Tibial nerve (tissue), 4 donors: ENCODE measurements around the gene ANKRD44. TPM values are rescaled to one million over a fixed set of nuclear protein-coding genes. Genes with fewer than 3 reads are reported as not detected.

Source experiments
- DNase-seq, 2 donors: peaks; one replicate each; pipeline ENCODE4 v3.0.0-alpha.2; 2019; ENCODE audit warnings: low spot score in 2 of 2
- H3K27ac ChIP-seq, 4 donors: fragments of 200-600 bp; sonication (generic) in 3 of 4; one replicate each; pipeline ENCODE4 v1.5.1; 2017 to 2019; ENCODE audit warnings: mild to moderate bottlenecking in 1 of 4
- H3K27me3 ChIP-seq, 2 donors: fragments of 200-600 bp; sonication (generic) in 1 of 2; one replicate each; pipeline versions ENCODE4 v1.5.1 to v1.6.0; 2017 to 2019
- H3K36me3 ChIP-seq, 3 donors: fragments of 200-600 bp; sonication (generic); one replicate each; pipeline ENCODE4 v1.5.1; 2018 to 2019
- H3K4me1 ChIP-seq, 4 donors: fragments of 200-600 bp; sonication (generic) in 3 of 4; one replicate each; pipeline ENCODE4 v1.5.1; 2017 to 2019
- H3K4me3 ChIP-seq, 4 donors: fragments of 200-600 bp; sonication (generic) in 3 of 4; one replicate each; pipeline ENCODE4 v1.5.1; 2017 to 2019; ENCODE audit warnings: mild to moderate bottlenecking in 1 of 4, moderate library complexity in 1 of 4
- H3K9me3 ChIP-seq, 4 donors: fragments of 200-600 bp; sonication (generic) in 3 of 4; one replicate each; pipeline ENCODE4 v1.5.1; 2017 to 2019
- CTCF ChIP-seq, 5 experiments: fragments of 200-600 bp in 3 of 5; fragments of 450-650 bp in 2 of 5; sonication (generic) in 3 of 5; IDR thresholded peaks; one replicate each; pipeline ENCODE4 v1.5.1; 2016 to 2019; ENCODE audit warnings: antibody characterized with exemption in 5 of 5, mild to moderate bottlenecking in 3 of 5, moderate library complexity in 2 of 5
- EP300 ChIP-seq, 2 donors: sonication (generic); formaldehyde crosslinking; IDR thresholded peaks; one replicate each; pipeline ENCODE4 v1.6.1; 2017; ENCODE audit warnings: antibody characterized with exemption in 2 of 2, mild to moderate bottlenecking in 1 of 2
- POLR2A ChIP-seq, 2 donors: fragments of 450-650 bp; IDR thresholded peaks; one replicate each; pipeline ENCODE4 v1.6.1; 2017; ENCODE audit warnings: antibody characterized with exemption in 2 of 2, mild to moderate bottlenecking in 2 of 2, moderate library complexity in 2 of 2
- WGBS, 2 donors: methylation state at CpG; one replicate each; pipeline ENCODE4 v1.1.5; 2018; 5-methylcytosine and 5-hydroxymethylcytosine counted together
- total RNA-seq, 4 donors: library from RNA; depleted of rRNA; stranded (reverse); fragments of >200 nt; gene quantifications; one replicate each; pipeline ENCODE4 v1.1.0, GENCODE V29; 2016

Gene ANKRD44
- total RNA-seq, 4 donors from 2014 or later: 28.5 to 48.9 (median 41.5) TPM

- H3K4me3 ChIP-seq: no peak overlapping the region
- WGBS, 2 donors: 61 to 63% methylated on average over 4 of the region's 4 CpGs
- no peaks in the 10 kb centered on the region for H3K36me3 ChIP-seq
- no peaks in the 10 kb centered on the region for H3K27me3 ChIP-seq
- DNase-seq: no peak
- peaks cover 0 to 5% (median 0%) of the 10 kb centered on the region in 4 donors for H3K4me1 ChIP-seq
- H3K9me3 ChIP-seq: no peaks in the 10 kb centered on the region
- no peak overlapping the region for H3K27ac ChIP-seq
- TF ChIP-seq EP300 (IDR thresholded peaks at IDR 0.05) (no peak), CTCF (IDR thresholded peaks at IDR 0.05) (no peak), POLR2A (IDR thresholded peaks at IDR 0.05) (no peak)
These were observed 340.5 kb downstream of the ANKRD44 start for GRCh38 chr2:196970099-196970498.

GRCh38 chr2:196968516-196968915 is 342.1 kb downstream of the ANKRD44 start:
- no peaks in the 10 kb centered on the region for H3K27me3 ChIP-seq
- peaks cover 0 to 5% (median 0%) of the 10 kb centered on the region in 4 donors for H3K4me1 ChIP-seq
- H3K9me3 ChIP-seq: no peaks in the 10 kb centered on the region
- 93 to 97% methylated on average over 1 of the region's 1 CpG for WGBS, 2 donors
- no peak overlapping the region for H3K4me3 ChIP-seq
- no peak overlapping the region for H3K27ac ChIP-seq
- TF ChIP-seq POLR2A (IDR thresholded peaks at IDR 0.05): no peak
- TF ChIP-seq EP300 (IDR thresholded peaks at IDR 0.05): no peak
- TF ChIP-seq CTCF (IDR thresholded peaks at IDR 0.05): no peak
- H3K36me3 ChIP-seq: no peaks in the 10 kb centered on the region
- no peak for DNase-seq

- H3K4me1 ChIP-seq: peaks cover 0 to 5% (median 0%) of the 10 kb centered on the region in 4 donors
- H3K27me3 ChIP-seq: no peaks in the 10 kb centered on the region
- TF ChIP-seq CTCF (IDR thresholded peaks at IDR 0.05) (no peak), EP300 (IDR thresholded peaks at IDR 0.05) (no peak), POLR2A (IDR thresholded peaks at IDR 0.05) (no peak)
- WGBS, 2 donors: 70 to 75% methylated on average over 3 of the region's 3 CpGs
- H3K36me3 ChIP-seq: no peaks in the 10 kb centered on the region
- no peaks in the 10 kb centered on the region for H3K9me3 ChIP-seq
- H3K4me3 ChIP-seq: no peak overlapping the region
- no peak overlapping the region for H3K27ac ChIP-seq
- no peak for DNase-seq
These were observed 342.8 kb downstream of the ANKRD44 start for GRCh38 chr2:196967775-196968174.

- no peak for DNase-seq
- H3K4me3 ChIP-seq: peak overlapping the region; percentile 8 to 40 (median 24)
- TF ChIP-seq CTCF (IDR thresholded peaks at IDR 0.05) (no peak), POLR2A (IDR thresholded peaks at IDR 0.05) (no peak), EP300 (IDR thresholded peaks at IDR 0.05) (no peak)
- H3K27ac ChIP-seq: no peak overlapping the region
- WGBS, 2 donors: 11 to 18% methylated on average over 7 of the region's 7 CpGs
- H3K4me1 ChIP-seq: peaks cover 0 to 5% (median 0%) of the 10 kb centered on the region in 4 donors
- no peaks in the 10 kb centered on the region for H3K36me3 ChIP-seq
- H3K9me3 ChIP-seq: no peaks in the 10 kb centered on the region
- no peaks in the 10 kb centered on the region for H3K27me3 ChIP-seq
These were observed 343.5 kb downstream of the ANKRD44 start for GRCh38 chr2:196967116-196967515.

- no peak for TF ChIP-seq CTCF (IDR thresholded peaks at IDR 0.05)
- no peak for TF ChIP-seq EP300 (IDR thresholded peaks at IDR 0.05)
- no peak for TF ChIP-seq POLR2A (IDR thresholded peaks at IDR 0.05)
- H3K27ac ChIP-seq: no peak overlapping the region
- H3K36me3 ChIP-seq: no peaks in the 10 kb centered on the region
- peaks cover 0 to 5% (median 0%) of the 10 kb centered on the region in 4 donors for H3K4me1 ChIP-seq
- no peaks in the 10 kb centered on the region for H3K27me3 ChIP-seq
- WGBS, 2 donors: 61 to 62% methylated on average over 3 of the region's 3 CpGs
- no peak overlapping the region for H3K4me3 ChIP-seq
- DNase-seq: no peak
- no peaks in the 10 kb centered on the region for H3K9me3 ChIP-seq
These were observed 344.5 kb downstream of the ANKRD44 start for GRCh38 chr2:196966061-196966460.
